GM21723 (cell line): ENCODE results near the gene RBP4.

ENCODE experiments used
- ATAC-seq: cut with Tn5 transposase; IDR thresholded peaks from one replicate; pipeline ENCODE4 v1.9.1; 2021; ENCODE audit warnings: mild to moderate bottlenecking, moderate library complexity; ENCODE audit not compliant: unreplicated experiment

The RBP4 gene

GRCh38 chr10:93601146-93601773 lies at the start of gene RBP4:
Gene RBP4, minus strand, starts transcription at chr10:93601235. Its CDS starts 207 bp downstream, at chr10:93601028.
- no peak for ATAC-seq

GRCh38 chr10:93639791-93640190 lies 38.8 kb upstream of the RBP4 start:
- no peak for ATAC-seq

- ATAC-seq, result no peak
Measured at GRCh38 chr10:93630625-93631557, 29.9 kb upstream of the RBP4 start.

- ATAC-seq, result no peak
Measured at GRCh38 chr10:93629647-93630305, 28.7 kb upstream of the RBP4 start.

GRCh38 chr10:93628858-93629257 lies 27.8 kb upstream of the RBP4 start:
- no peak for ATAC-seq

- ATAC-seq, result peak; percentile 56
Measured at GRCh38 chr10:93622942-93623341, 21.9 kb upstream of the RBP4 start.

GRCh38 chr10:93620925-93621324 lies 19.9 kb upstream of the RBP4 start:
- no peak for ATAC-seq

GRCh38 chr10:93615576-93616235 lies 14.7 kb upstream of the RBP4 start:
- no peak for ATAC-seq

- ATAC-seq, result no peak
Measured at GRCh38 chr10:93614101-93614825, 13.2 kb upstream of the RBP4 start.

- ATAC-seq, result no peak
Measured at GRCh38 chr10:93613126-93613525, 12.1 kb upstream of the RBP4 start.

GRCh38 chr10:93612311-93612710 lies 11.3 kb upstream of the RBP4 start, which contains the start of gene PDE6C:
Gene PDE6C, plus strand, starts transcription at chr10:93612537. Its CDS starts 189 bp downstream, at chr10:93612726.
- no peak for ATAC-seq

GRCh38 chr10:93608421-93608820 lies 7.4 kb upstream of the RBP4 start:
- no peak for ATAC-seq

- ATAC-seq, result no peak
Measured at GRCh38 chr10:93604146-93604545, 3.1 kb upstream of the RBP4 start.

GRCh38 chr10:93603023-93603422 lies 2.0 kb upstream of the RBP4 start:
- no peak for ATAC-seq

- no peak for ATAC-seq
Measured at GRCh38 chr10:93601774-93602162, 733 bp upstream of the RBP4 start.

- ATAC-seq, result no peak
Measured at GRCh38 chr10:93600446-93601145, 439 bp downstream of the RBP4 start.

GRCh38 chr10:93599778-93600177 lies 1.3 kb downstream of the RBP4 start:
- no peak for ATAC-seq

GRCh38 chr10:93599335-93599734 lies 1.7 kb downstream of the RBP4 start:
- no peak for ATAC-seq

- ATAC-seq, result no peak
Measured at GRCh38 chr10:93598157-93598556, 2.9 kb downstream of the RBP4 start.
